Fibroblast of lung (primary cell): ENCODE data around the gene SH3BP2.

Source experiments
- EZH2 ChIP-seq: IDR thresholded peaks from 2 replicates; pipeline ENCODE4 v1.5.1; 2012; ENCODE audit warnings: low read length, control low read depth, mild to moderate bottlenecking; ENCODE audit errors: missing control alignments
- TF ChIP-seq, protein P1 (sequence below), 2 donors: IDR thresholded peaks in 1 of 2; conservative IDR thresholded peaks in 1 of 2; 1 replicate in 1 of 2; 2 replicates in 1 of 2; pipeline ENCODE4 v1.5.1; 2011 to 2012; ENCODE audit warnings: low read length in 2 of 2, control low read depth in 1 of 2, inconsistent platforms in 1 of 2, low read depth in 1 of 2, mild to moderate bottlenecking in 1 of 2

GRCh38 chr4:2756691-2757350 lies 36.1 kb upstream of the SH3BP2 start:
- TF ChIP-seq, protein P1, sequence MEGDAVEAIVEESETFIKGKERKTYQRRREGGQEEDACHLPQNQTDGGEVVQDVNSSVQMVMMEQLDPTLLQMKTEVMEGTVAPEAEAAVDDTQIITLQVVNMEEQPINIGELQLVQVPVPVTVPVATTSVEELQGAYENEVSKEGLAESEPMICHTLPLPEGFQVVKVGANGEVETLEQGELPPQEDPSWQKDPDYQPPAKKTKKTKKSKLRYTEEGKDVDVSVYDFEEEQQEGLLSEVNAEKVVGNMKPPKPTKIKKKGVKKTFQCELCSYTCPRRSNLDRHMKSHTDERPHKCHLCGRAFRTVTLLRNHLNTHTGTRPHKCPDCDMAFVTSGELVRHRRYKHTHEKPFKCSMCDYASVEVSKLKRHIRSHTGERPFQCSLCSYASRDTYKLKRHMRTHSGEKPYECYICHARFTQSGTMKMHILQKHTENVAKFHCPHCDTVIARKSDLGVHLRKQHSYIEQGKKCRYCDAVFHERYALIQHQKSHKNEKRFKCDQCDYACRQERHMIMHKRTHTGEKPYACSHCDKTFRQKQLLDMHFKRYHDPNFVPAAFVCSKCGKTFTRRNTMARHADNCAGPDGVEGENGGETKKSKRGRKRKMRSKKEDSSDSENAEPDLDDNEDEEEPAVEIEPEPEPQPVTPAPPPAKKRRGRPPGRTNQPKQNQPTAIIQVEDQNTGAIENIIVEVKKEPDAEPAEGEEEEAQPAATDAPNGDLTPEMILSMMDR (conservative IDR thresholded peaks at IDR 0.05 in 1 of 2, IDR thresholded peaks at IDR 0.05 in 1 of 2; ENCODE audit: low read depth in 1 of 2, low read length in 2 of 2), result no peak
- no peak for TF ChIP-seq EZH2
